SW 1271 (cell line): ENCODE data around the gene PTP4A1.
"Not testable (repeated sequence)": the region's sequence is repeated elsewhere in the genome, so short reads cannot be mapped to it uniquely, and the experiment has no call there.

Source experiments
- DNase-seq, 2 experiments: peaks; one replicate each; lab custom pipeline; 2025; lab: John Stamatoyannopoulos, UW

Gene PTP4A1

GRCh38 chr6:63572044-63572746 lies at the start of gene PTP4A1, which contains the start of gene LOC128125822:
Gene PTP4A1, plus strand, starts transcription at chr6:63572480. Its CDS starts 4,401 bp downstream, at chr6:63576881.
Gene LOC128125822, plus strand, starts transcription at chr6:63572480.
- DNase-seq = peak; percentile 93 to 96

GRCh38 chr6:63522911-63523287 lies 49.4 kb upstream of the PTP4A1 start:
- not testable (repeated sequence) for DNase-seq

GRCh38 chr6:63523630-63524029 lies 48.6 kb upstream of the PTP4A1 start:
- DNase-seq = no peak

- no peak for DNase-seq
These were observed 46.9 kb upstream of the PTP4A1 start for GRCh38 chr6:63525186-63525878.

GRCh38 chr6:63526931-63527330 lies 45.3 kb upstream of the PTP4A1 start:
- no peak for DNase-seq

- peak; percentile 39 to 76 for DNase-seq
These were observed 44.4 kb upstream of the PTP4A1 start for GRCh38 chr6:63527658-63528514.

- DNase-seq = no peak
These were observed 42.8 kb upstream of the PTP4A1 start for GRCh38 chr6:63529498-63529897.

GRCh38 chr6:63530182-63530581 lies 42.1 kb upstream of the PTP4A1 start:
- DNase-seq = no peak

- DNase-seq = no peak
These were observed 41.3 kb upstream of the PTP4A1 start for GRCh38 chr6:63530991-63531390.

- no peak for DNase-seq
These were observed 39.3 kb upstream of the PTP4A1 start for GRCh38 chr6:63533026-63533425.

- no peak for DNase-seq
These were observed 38.3 kb upstream of the PTP4A1 start for GRCh38 chr6:63533952-63534351.

- no peak for DNase-seq
These were observed 34.9 kb upstream of the PTP4A1 start for GRCh38 chr6:63537201-63537958.

- DNase-seq = no peak
These were observed 34.4 kb upstream of the PTP4A1 start for GRCh38 chr6:63537959-63538300.

- no peak for DNase-seq
These were observed 33.7 kb upstream of the PTP4A1 start for GRCh38 chr6:63538550-63538949.

GRCh38 chr6:63543001-63543400 lies 29.3 kb upstream of the PTP4A1 start:
- DNase-seq = no peak

- no peak for DNase-seq
These were observed 28.3 kb upstream of the PTP4A1 start for GRCh38 chr6:63543982-63544381.

GRCh38 chr6:63546236-63546635 lies 26.0 kb upstream of the PTP4A1 start:
- no peak for DNase-seq

GRCh38 chr6:63546697-63547096 lies 25.6 kb upstream of the PTP4A1 start:
- DNase-seq = no peak

GRCh38 chr6:63549076-63549475 lies 23.2 kb upstream of the PTP4A1 start:
- no peak for DNase-seq

- no peak for DNase-seq
These were observed 19.1 kb upstream of the PTP4A1 start for GRCh38 chr6:63553208-63553607.

GRCh38 chr6:63553900-63554299 lies 18.4 kb upstream of the PTP4A1 start:
- no peak for DNase-seq

GRCh38 chr6:63554782-63555181 lies 17.5 kb upstream of the PTP4A1 start:
- no peak for DNase-seq
